PFSK-1 (cell line): ENCODE measurements around the gene GNS.

Source experiments
- FOXP2 ChIP-seq: optimal IDR thresholded peaks from 2 replicates; pipeline ENCODE3; 2011; ENCODE audit warnings: borderline replicate concordance, control low read depth, inconsistent platforms; ENCODE audit not compliant: insufficient read depth; ENCODE audit errors: extremely low read length, extremely low read depth
- POLR2AphosphoS5 ChIP-seq: IDR thresholded peaks from 2 replicates; pipeline ENCODE4 v1.6.1; 2012; ENCODE audit warnings: low read depth, mild to moderate bottlenecking, control low read depth, low read length, moderate library complexity
- SIN3A ChIP-seq: IDR thresholded peaks from 2 replicates; pipeline ENCODE4 v1.6.1; 2012; ENCODE audit warnings: mild to moderate bottlenecking, low read length, moderate library complexity, borderline replicate concordance; ENCODE audit not compliant: insufficient read depth
- TAF1 ChIP-seq: IDR thresholded peaks from 2 replicates; pipeline ENCODE4 v1.6.1; 2012; ENCODE audit warnings: low read length, control low read depth, borderline replicate concordance; ENCODE audit not compliant: insufficient read depth
- TF ChIP-seq, protein P1 (sequence below), 2 experiments: IDR thresholded peaks; 2 replicates each; pipeline versions ENCODE4 v1.6.1 to v1.8.0; 2011 to 2012; ENCODE audit warnings: low read depth in 2 of 2, low read length in 2 of 2, control low read depth in 1 of 2, inconsistent platforms in 1 of 2, mild to moderate bottlenecking in 1 of 2, moderate library complexity in 1 of 2; ENCODE audit not compliant: insufficient read depth in 1 of 2

DNA sequence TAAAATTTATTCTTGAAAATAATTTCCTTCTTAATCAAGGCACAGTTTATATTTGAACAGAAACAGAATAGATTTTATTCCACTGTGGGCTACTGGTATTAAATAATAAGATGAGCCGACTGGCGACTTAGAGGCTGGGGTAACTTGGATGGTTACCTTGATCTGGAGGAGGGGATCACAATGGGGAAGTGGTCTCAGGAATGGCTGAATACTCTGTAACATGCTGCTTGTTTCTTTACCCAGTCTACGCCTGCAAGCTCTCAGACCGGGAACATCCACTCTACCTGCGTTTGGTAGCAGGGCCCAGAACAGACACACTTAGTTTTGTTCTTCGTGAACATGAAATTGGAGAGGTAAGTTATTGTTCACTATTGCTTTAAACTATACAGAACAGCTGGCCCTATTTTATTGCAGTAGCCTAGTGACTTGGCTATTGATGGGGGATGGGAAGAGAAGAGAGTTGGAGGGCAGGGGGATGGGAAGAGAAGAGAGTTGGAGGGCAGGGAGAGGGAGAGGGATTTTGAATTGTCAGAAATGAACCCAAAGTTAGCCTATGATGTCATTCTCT, 67.9 kb downstream of the GNS start:
- TF ChIP-seq POLR2AphosphoS5 (no peak), TAF1 (no peak), SIN3A (no peak), FOXP2 (no peak)
- TF ChIP-seq, protein P1, sequence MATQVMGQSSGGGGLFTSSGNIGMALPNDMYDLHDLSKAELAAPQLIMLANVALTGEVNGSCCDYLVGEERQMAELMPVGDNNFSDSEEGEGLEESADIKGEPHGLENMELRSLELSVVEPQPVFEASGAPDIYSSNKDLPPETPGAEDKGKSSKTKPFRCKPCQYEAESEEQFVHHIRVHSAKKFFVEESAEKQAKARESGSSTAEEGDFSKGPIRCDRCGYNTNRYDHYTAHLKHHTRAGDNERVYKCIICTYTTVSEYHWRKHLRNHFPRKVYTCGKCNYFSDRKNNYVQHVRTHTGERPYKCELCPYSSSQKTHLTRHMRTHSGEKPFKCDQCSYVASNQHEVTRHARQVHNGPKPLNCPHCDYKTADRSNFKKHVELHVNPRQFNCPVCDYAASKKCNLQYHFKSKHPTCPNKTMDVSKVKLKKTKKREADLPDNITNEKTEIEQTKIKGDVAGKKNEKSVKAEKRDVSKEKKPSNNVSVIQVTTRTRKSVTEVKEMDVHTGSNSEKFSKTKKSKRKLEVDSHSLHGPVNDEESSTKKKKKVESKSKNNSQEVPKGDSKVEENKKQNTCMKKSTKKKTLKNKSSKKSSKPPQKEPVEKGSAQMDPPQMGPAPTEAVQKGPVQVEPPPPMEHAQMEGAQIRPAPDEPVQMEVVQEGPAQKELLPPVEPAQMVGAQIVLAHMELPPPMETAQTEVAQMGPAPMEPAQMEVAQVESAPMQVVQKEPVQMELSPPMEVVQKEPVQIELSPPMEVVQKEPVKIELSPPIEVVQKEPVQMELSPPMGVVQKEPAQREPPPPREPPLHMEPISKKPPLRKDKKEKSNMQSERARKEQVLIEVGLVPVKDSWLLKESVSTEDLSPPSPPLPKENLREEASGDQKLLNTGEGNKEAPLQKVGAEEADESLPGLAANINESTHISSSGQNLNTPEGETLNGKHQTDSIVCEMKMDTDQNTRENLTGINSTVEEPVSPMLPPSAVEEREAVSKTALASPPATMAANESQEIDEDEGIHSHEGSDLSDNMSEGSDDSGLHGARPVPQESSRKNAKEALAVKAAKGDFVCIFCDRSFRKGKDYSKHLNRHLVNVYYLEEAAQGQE (IDR thresholded peaks at IDR 0.05; ENCODE audit: insufficient read depth in 1 of 2, low read depth in 2 of 2, low read length in 2 of 2): no peak
